Adipocyte (in vitro differentiated cells): ENCODE measurements around the gene AZU1.
"Not testable (repeated sequence)": the region's sequence is repeated elsewhere in the genome, so short reads cannot be mapped to it uniquely, and the experiment has no call there.

Experiments used
- DNase-seq: peaks from one replicate; pipeline ENCODE4 v3.0.0-alpha.2; 2015; ENCODE audit warnings: low read depth
- H3K27me3 ChIP-seq: replicated peaks from 2 replicates; pipeline ENCODE4 v1.7.0; 2013; ENCODE audit warnings: mild to moderate bottlenecking, low read length, moderate library complexity; ENCODE audit not compliant: control insufficient read depth, insufficient read depth
- H3K36me3 ChIP-seq: 2 replicates; pipeline ENCODE4 v1.7.0; 2013; ENCODE audit warnings: low read length, mild to moderate bottlenecking, moderate library complexity; ENCODE audit not compliant: control insufficient read depth, insufficient read depth, severe bottlenecking
- H3K4me1 ChIP-seq: 2 replicates; pipeline ENCODE4 v1.7.0; 2013; ENCODE audit warnings: mild to moderate bottlenecking, low read length, moderate library complexity; ENCODE audit not compliant: control insufficient read depth, insufficient read depth
- H3K4me3 ChIP-seq: 2 replicates; pipeline ENCODE4 v1.7.0; 2013; ENCODE audit warnings: mild to moderate bottlenecking, low read length, moderate library complexity
- H3K9ac ChIP-seq: 2 replicates; pipeline ENCODE4 v1.7.0; 2013; ENCODE audit warnings: mild to moderate bottlenecking, low read length, moderate library complexity
- H3K9me3 ChIP-seq: 2 replicates; pipeline ENCODE4 v1.7.0; 2013; ENCODE audit warnings: mild to moderate bottlenecking, low read length, moderate library complexity; ENCODE audit not compliant: control insufficient read depth

The AZU1 gene

DNA sequence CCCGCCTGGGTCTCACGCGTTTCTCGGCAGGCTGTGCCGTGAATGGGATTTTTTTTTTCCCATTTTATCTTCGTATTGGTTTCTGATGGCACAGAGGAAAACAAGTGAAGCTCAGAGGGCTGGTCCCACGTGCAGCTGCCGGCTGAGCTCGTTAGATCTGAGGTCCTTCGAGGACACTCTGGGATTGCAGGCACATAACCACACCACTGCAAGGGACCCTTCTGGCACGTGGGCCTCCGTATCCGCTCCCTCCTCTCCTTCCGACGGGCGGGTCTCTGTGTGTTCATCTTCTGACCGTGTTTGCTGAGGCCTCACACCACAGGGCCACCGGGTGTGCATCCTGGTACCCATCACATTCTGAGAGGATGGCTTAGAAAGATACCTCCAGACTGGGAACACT, 48.5 kb downstream of the AZU1 start:
- H3K4me3 ChIP-seq, result no peak overlapping the region
- peaks cover 28% of the 10 kb centered on the region for H3K36me3 ChIP-seq
- DNase-seq, result no peak
- no peaks in the 10 kb centered on the region for H3K27me3 ChIP-seq
- no peaks in the 10 kb centered on the region for H3K9me3 ChIP-seq
- no peak overlapping the region for H3K9ac ChIP-seq
- peaks cover 3% of the 10 kb centered on the region for H3K4me1 ChIP-seq

DNA sequence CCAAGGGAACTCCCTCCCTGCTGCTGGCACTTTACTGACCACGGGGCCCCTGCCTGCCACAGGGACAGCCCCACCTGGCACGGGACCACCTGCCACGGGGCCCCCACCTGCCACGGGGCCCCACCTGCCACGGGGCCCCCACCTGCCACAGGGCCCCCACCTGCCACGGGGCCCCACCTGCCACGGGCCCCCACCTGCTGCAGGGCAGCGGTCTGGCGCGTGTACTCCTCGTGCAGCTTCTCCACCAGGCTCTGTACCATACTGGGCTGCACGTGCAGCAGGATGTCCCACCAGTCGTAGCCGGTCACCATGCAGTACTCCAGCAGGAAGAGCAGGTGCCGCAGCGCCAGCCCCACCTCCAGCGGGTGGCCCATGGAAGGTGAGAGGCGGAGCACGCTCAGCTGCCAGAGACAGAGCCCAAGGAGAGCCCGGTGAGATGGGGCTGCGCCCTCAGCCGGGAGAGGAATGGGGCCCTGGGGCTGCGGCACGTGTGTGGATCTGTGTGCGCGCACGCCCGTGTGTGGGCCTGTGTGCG, 49.2 kb downstream of the AZU1 start:
- Histone ChIP-seq H3K4me1 (peaks cover 3% of the 10 kb centered on the region), H3K27me3 (no peaks in the 10 kb centered on the region), H3K36me3 (peaks cover 35% of the 10 kb centered on the region), H3K4me3 (no peak overlapping the region), H3K9me3 (no peaks in the 10 kb centered on the region), H3K9ac (no peak overlapping the region)
- DNase-seq, result no peak

DNA sequence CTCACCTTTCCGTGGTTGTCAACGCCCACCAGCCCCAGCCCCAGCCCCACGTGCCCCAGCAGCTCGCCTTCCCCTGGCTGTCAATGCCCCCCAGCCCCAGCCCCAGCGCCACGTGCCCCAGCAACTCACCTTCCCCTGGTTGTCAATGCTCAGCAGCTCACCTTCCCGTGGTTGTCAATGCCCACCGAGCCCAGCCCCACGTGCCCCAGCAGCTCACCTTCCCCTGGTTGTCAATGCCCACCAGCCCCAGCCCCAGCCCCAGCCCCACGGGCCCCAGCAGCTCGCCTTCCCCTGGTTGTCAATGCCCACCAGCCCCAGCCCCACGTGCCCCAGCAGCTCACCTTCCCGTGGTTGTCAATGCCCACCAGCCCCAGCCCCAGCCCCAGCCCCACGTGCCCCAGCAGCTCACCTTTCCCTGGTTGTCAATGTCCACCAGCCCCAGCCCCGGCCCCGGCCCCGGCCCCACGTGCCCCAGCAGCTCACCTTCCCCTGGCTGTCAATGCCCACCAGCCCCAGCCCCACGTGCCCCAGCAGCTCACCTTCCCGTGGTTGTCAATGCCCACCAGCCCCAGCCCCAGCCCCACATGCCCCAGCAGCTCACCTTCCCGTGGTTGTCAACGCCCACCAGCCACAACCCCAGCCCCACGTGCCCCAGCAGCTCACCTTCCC, 50.5 kb downstream of the AZU1 start:
- not testable (repeated sequence) for H3K27me3 ChIP-seq, H3K4me1 ChIP-seq, H3K9ac ChIP-seq, DNase-seq, H3K9me3 ChIP-seq, H3K4me3 ChIP-seq
- peaks cover 48% of the 10 kb centered on the region for H3K36me3 ChIP-seq

DNA sequence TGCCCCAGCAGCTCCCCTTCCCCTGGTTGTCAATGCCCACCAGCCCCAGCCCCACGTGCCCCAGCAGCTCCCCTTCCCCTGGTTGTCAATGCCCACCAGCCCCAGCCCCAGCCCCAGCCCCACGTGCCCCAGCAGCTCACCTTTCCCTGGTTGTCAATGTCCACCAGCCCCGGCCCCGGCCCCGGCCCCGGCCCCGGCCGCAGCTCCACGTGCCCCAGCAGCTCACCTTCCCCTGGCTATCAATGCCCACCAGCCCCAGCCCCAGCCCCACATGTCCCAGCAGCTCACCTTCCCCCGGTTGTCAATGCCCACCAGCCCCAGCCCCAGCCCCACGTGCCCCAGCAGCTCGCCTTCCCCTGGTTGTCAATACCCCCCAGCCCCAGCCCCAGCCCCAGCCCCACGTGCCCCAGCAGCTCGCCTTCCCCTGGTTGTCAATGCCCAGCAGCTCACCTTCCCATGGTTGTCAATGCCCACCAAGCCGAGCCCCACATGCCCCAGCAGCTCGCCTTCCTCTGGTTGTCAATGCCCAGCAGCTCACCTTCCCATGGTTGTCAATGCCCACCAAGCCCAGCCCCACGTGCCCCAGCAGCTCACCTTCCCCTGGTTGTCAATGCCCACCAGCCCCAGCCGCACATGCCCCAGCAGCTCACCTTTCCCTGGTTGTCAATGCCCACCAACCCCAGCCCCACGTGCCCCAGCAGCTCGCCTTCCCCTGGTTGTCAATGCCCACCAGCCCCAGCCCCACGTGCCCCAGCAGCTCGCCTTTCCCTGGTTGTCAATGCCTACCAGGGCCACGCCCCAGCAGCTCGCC, 51.3 kb downstream of the AZU1 start:
- not testable (repeated sequence) for H3K9ac ChIP-seq, DNase-seq, H3K27me3 ChIP-seq, H3K4me3 ChIP-seq, H3K4me1 ChIP-seq, H3K9me3 ChIP-seq
- H3K36me3 ChIP-seq, result peaks cover 53% of the 10 kb centered on the region

DNA sequence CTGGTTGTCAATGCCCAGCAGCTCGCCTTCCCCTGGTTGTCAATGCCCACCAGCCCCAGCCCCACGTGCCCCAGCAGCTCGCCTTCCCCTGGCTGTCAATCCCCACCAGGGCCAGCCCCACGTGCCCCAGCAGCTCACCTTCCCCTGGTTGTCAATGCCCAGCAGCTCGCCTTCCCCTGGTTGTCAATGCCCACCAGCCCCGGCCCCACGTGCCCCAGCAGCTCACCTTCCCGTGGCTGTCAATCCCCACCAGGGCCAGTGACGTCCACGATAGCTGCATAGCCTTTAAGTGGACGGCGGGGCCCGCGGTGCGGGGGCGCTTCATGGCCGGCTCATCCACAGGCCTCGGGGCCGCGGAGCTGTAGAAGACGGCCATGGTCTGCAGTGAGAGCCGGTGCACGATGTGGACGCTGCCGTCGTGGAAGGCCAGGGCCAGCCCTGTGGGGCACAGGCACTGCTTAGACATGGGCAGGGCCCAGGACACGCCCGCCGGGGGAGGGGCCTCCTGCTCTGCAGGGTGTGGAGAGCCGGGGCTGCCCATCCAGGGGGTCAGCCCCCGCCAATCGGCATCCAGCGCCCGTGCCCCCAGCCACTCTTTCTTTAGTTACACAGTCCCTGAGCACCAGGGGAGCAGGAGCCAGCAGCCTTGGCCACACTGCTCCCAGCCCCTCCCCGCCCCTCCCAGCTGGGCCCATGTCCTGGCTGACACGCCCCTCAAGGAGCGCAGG, 52.2 kb downstream of the AZU1 start:
- H3K36me3 ChIP-seq, result peaks cover 53% of the 10 kb centered on the region
- no peaks in the 10 kb centered on the region for H3K27me3 ChIP-seq
- H3K9me3 ChIP-seq, result no peaks in the 10 kb centered on the region
- H3K4me3 ChIP-seq, result no peak overlapping the region
- no peak overlapping the region for H3K9ac ChIP-seq
- DNase-seq, result no peak
- no peaks in the 10 kb centered on the region for H3K4me1 ChIP-seq
